Stimulated activated CD8-positive, alpha-beta memory T cell treated with anti-CD3 and anti-CD28 coated beads, Interleukin-7, amount 100 ng/mL, for 4 hours (primary cell): ENCODE data around the gene ZBTB8A.
"Not testable (repeated sequence)": the region's sequence is repeated elsewhere in the genome, so short reads cannot be mapped to it uniquely, and the experiment has no call there.

Experiments
- DNase-seq, 2 donors: peaks; one replicate each; pipeline ENCODE4 v3.0.0-alpha.2; 2020; ENCODE audit warnings: low read depth in 2 of 2

ZBTB8A gene

GRCh38 chr1:32538887-32539583 is at the start of gene ZBTB8A:
Gene ZBTB8A, plus strand, starts transcription at chr1:32539427. Its CDS starts 53,505 bp downstream, at chr1:32592932.
- no peak for DNase-seq

GRCh38 chr1:32489774-32490454 is 49.3 kb upstream of the ZBTB8A start:
- no peak for DNase-seq

- DNase-seq, result no peak
Measured at GRCh38 chr1:32491386-32491785, 47.8 kb upstream of the ZBTB8A start.

- no peak for DNase-seq
Measured at GRCh38 chr1:32494196-32494595, 45.0 kb upstream of the ZBTB8A start.

- no peak for DNase-seq
Measured at GRCh38 chr1:32494711-32495337, 44.4 kb upstream of the ZBTB8A start.

GRCh38 chr1:32496127-32496526 is 43.1 kb upstream of the ZBTB8A start:
- DNase-seq, result no peak

GRCh38 chr1:32498751-32499150 is 40.5 kb upstream of the ZBTB8A start:
- no peak for DNase-seq

GRCh38 chr1:32500387-32501209 is 38.6 kb upstream of the ZBTB8A start:
- DNase-seq, result peak in 1 of 2 donors; percentile 5

- no peak for DNase-seq
Measured at GRCh38 chr1:32501865-32502264, 37.4 kb upstream of the ZBTB8A start.

GRCh38 chr1:32503153-32503552 is 36.1 kb upstream of the ZBTB8A start:
- no peak for DNase-seq

- DNase-seq, result no peak
Measured at GRCh38 chr1:32507021-32507420, 32.2 kb upstream of the ZBTB8A start.

- no peak for DNase-seq
Measured at GRCh38 chr1:32508761-32509160, 30.5 kb upstream of the ZBTB8A start.

- no peak for DNase-seq
Measured at GRCh38 chr1:32509939-32510338, 29.3 kb upstream of the ZBTB8A start.

- DNase-seq, result no peak
Measured at GRCh38 chr1:32516402-32516801, 22.8 kb upstream of the ZBTB8A start.

- no peak for DNase-seq
Measured at GRCh38 chr1:32518976-32519375, 20.3 kb upstream of the ZBTB8A start.

GRCh38 chr1:32521165-32521564 is 18.1 kb upstream of the ZBTB8A start:
- DNase-seq, result no peak

GRCh38 chr1:32525053-32525452 is 14.2 kb upstream of the ZBTB8A start:
- no peak for DNase-seq

GRCh38 chr1:32525661-32526444 is 13.4 kb upstream of the ZBTB8A start:
- no peak for DNase-seq

GRCh38 chr1:32528550-32528949 is 10.7 kb upstream of the ZBTB8A start:
- DNase-seq, result not testable (repeated sequence)

- DNase-seq, result no peak
Measured at GRCh38 chr1:32533792-32534327, 5.4 kb upstream of the ZBTB8A start.

- no peak for DNase-seq
Measured at GRCh38 chr1:32536117-32536516, 3.1 kb upstream of the ZBTB8A start.
